ENCODE measurements around the gene RPL7L1. TPM values are rescaled to one million over a fixed set of nuclear protein-coding genes. Genes with fewer than 3 reads are reported as not detected.
A peak's percentile ranks its signal among the peaks of the same experiment; 100 is the strongest.

RPL7L1 gene
- total and polyA plus RNA-seq, 2 of the 13 experiments (the other 11 are each of a cell fraction or from before 2014, with no cell fraction given), result 51.6 to 179 TPM

DNA sequence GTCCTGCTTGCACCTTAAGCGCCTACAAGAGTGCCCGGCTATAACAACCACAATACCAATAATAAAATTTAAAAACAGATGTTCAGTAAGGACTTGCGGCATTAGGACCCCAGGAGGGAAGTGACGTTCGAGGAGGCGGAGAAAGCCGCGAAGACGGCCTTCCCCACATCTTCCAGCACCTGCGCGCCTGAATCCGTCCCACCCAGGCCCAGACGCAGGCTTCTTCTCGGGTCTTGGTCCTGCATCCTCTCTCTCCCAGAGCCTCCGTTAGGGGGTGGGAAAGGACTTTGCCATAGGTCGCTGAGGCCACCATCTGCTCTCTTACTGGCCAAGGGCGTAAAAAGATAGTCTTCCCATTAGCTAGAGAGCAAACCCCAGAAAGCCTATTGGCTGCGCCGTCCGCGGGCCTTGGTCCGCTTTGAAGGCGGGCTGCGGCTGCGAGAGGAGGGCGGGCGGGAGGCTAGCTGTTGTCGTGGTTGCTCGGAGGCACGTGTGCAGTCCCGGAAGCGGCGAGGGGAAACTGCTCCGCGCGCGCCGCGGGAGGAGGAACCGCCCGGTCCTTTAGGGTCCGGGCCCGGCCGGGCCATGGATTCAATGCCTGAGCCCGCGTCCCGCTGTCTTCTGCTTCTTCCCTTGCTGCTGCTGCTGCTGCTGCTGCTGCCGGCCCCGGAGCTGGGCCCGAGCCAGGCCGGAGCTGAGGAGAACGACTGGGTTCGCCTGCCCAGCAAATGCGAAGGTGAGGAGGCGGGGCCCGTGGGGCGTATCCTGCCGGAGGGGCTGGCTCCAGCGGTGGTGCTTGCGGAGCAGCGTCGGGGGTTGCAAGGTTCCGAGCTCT is 49.8 kb downstream of the RPL7L1 start, which contains the start of gene CNPY3 (continued):
- TF ChIP-seq NFIC (IDR thresholded peaks at IDR 0.05; ENCODE audit: low read length) (0 out of 2 replicates have a peak, but pooled peaks have one; percentile 16), ERF (CRISPR knock-in tag; IDR thresholded peaks at IDR 0.05) (peak; percentile 100), EHMT2 (IDR thresholded peaks at IDR 0.05; ENCODE audit: borderline replicate concordance, low read depth, low read length) (no peak; the same call in 1 of the 2 replicates), IKZF4 (CRISPR knock-in tag; IDR thresholded peaks at IDR 0.05; ENCODE audit: borderline replicate concordance, low read depth, not compliant biosample characterization) (peak; percentile 98), ZNF446 (CRISPR knock-in tag; IDR thresholded peaks at IDR 0.05) (peak; percentile 96), LCORL (IDR thresholded peaks at IDR 0.05) (no peak), LCORL (CRISPR knock-in tag; IDR thresholded peaks at IDR 0.05) (peak; percentile 90), SNAPC2 (CRISPR knock-in tag; IDR thresholded peaks at IDR 0.05) (peak; percentile 99)
- TF ChIP-seq, protein P1, sequence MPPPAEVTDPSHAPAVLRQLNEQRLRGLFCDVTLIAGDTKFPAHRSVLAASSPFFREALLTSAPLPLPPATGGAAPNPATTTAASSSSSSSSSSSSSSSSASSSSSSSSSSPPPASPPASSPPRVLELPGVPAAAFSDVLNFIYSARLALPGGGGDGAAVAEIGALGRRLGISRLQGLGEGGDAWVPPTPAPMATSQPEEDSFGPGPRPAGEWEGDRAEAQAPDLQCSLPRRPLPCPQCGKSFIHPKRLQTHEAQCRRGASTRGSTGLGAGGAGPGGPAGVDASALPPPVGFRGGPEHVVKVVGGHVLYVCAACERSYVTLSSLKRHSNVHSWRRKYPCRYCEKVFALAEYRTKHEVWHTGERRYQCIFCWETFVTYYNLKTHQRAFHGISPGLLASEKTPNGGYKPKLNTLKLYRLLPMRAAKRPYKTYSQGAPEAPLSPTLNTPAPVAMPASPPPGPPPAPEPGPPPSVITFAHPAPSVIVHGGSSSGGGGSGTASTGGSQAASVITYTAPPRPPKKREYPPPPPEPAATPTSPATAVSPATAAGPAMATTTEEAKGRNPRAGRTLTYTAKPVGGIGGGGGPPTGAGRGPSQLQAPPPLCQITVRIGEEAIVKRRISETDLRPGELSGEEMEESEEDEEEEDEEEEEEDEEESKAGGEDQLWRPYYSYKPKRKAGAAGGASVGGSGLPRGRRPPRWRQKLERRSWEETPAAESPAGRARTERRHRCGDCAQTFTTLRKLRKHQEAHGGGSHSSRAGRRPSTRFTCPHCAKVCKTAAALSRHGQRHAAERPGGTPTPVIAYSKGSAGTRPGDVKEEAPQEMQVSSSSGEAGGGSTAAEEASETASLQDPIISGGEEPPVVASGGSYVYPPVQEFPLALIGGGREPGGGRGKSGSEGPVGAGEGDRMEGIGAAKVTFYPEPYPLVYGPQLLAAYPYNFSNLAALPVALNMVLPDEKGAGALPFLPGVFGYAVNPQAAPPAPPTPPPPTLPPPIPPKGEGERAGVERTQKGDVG (CRISPR knock-in tag; IDR thresholded peaks at IDR 0.05; ENCODE audit: borderline replicate concordance), result peak; percentile 98
- TF ChIP-seq, protein P2, sequence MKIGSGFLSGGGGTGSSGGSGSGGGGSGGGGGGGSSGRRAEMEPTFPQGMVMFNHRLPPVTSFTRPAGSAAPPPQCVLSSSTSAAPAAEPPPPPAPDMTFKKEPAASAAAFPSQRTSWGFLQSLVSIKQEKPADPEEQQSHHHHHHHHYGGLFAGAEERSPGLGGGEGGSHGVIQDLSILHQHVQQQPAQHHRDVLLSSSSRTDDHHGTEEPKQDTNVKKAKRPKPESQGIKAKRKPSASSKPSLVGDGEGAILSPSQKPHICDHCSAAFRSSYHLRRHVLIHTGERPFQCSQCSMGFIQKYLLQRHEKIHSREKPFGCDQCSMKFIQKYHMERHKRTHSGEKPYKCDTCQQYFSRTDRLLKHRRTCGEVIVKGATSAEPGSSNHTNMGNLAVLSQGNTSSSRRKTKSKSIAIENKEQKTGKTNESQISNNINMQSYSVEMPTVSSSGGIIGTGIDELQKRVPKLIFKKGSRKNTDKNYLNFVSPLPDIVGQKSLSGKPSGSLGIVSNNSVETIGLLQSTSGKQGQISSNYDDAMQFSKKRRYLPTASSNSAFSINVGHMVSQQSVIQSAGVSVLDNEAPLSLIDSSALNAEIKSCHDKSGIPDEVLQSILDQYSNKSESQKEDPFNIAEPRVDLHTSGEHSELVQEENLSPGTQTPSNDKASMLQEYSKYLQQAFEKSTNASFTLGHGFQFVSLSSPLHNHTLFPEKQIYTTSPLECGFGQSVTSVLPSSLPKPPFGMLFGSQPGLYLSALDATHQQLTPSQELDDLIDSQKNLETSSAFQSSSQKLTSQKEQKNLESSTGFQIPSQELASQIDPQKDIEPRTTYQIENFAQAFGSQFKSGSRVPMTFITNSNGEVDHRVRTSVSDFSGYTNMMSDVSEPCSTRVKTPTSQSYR (CRISPR knock-in tag; IDR thresholded peaks at IDR 0.05; ENCODE audit: borderline replicate concordance), result peak; percentile 58
- TF ChIP-seq, protein P3, sequence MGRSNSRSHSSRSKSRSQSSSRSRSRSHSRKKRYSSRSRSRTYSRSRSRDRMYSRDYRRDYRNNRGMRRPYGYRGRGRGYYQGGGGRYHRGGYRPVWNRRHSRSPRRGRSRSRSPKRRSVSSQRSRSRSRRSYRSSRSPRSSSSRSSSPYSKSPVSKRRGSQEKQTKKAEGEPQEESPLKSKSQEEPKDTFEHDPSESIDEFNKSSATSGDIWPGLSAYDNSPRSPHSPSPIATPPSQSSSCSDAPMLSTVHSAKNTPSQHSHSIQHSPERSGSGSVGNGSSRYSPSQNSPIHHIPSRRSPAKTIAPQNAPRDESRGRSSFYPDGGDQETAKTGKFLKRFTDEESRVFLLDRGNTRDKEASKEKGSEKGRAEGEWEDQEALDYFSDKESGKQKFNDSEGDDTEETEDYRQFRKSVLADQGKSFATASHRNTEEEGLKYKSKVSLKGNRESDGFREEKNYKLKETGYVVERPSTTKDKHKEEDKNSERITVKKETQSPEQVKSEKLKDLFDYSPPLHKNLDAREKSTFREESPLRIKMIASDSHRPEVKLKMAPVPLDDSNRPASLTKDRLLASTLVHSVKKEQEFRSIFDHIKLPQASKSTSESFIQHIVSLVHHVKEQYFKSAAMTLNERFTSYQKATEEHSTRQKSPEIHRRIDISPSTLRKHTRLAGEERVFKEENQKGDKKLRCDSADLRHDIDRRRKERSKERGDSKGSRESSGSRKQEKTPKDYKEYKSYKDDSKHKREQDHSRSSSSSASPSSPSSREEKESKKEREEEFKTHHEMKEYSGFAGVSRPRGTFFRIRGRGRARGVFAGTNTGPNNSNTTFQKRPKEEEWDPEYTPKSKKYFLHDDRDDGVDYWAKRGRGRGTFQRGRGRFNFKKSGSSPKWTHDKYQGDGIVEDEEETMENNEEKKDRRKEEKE (IDR thresholded peaks at IDR 0.05), result no peak
- TF ChIP-seq, protein P4, sequence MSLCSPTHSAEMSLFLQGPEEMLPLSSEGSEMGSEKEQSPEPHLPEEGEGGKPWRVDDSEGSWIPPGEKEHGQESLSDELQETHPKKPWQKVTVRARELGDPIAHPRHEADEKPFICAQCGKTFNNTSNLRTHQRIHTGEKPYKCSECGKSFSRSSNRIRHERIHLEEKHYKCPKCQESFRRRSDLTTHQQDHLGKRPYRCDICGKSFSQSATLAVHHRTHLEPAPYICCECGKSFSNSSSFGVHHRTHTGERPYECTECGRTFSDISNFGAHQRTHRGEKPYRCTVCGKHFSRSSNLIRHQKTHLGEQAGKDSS (CRISPR knock-in tag; IDR thresholded peaks at IDR 0.05; ENCODE audit: borderline replicate concordance, low read depth), result peak; percentile 22; the same call in 1 of the 2 replicates
- TF ChIP-seq, protein P5, sequence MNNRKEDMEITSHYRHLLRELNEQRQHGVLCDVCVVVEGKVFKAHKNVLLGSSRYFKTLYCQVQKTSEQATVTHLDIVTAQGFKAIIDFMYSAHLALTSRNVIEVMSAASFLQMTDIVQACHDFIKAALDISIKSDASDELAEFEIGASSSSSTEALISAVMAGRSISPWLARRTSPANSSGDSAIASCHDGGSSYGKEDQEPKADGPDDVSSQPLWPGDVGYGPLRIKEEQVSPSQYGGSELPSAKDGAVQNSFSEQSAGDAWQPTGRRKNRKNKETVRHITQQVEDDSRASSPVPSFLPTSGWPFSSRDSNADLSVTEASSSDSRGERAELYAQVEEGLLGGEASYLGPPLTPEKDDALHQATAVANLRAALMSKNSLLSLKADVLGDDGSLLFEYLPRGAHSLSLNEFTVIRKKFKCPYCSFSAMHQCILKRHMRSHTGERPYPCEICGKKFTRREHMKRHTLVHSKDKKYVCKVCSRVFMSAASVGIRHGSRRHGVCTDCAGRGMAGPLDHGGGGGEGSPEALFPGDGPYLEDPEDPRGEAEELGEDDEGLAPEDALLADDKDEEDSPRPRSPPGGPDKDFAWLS (CRISPR knock-in tag; IDR thresholded peaks at IDR 0.05; ENCODE audit: borderline replicate concordance), result no peak
